CD14-positive monocyte (primary cell): ENCODE results near the gene CCNJL. TPM values are rescaled to one million over a fixed set of nuclear protein-coding genes. Genes with fewer than 3 reads are reported as not detected.

Source experiments
- DNase-seq, 3 donors: peaks; one replicate each; pipeline ENCODE4 v3.0.0-alpha.2; 2011 to 2022
- H2AFZ ChIP-seq: 2 replicates; pipeline ENCODE4 v1.6.0; 2012; ENCODE audit warnings: mild to moderate bottlenecking, low read depth, low read length, inconsistent platforms; ENCODE audit not compliant: insufficient read depth, poor library complexity, severe bottlenecking
- H3K27ac ChIP-seq, 2 donors: 1 replicate in 1 of 2; 2 replicates in 1 of 2; pipeline ENCODE4 v1.5.1; 2012 to 2013; ENCODE audit warnings: low read length in 2 of 2, control low read depth in 1 of 2, inconsistent platforms in 1 of 2, low read depth in 1 of 2, mild to moderate bottlenecking in 1 of 2
- H3K27me3 ChIP-seq, 2 donors: one replicate each; pipeline versions ENCODE4 v1.6.0 to v1.6.1; 2011 to 2013; ENCODE audit warnings: low read length in 2 of 2; ENCODE audit not compliant: control insufficient read depth in 2 of 2, insufficient read depth in 2 of 2
- H3K36me3 ChIP-seq, 2 donors: replicated peaks in 1 of 2; 1 replicate in 1 of 2; 2 replicates in 1 of 2; pipeline versions ENCODE4 v1.5.1 to v1.6.1; 2012 to 2013; ENCODE audit warnings: low read length in 2 of 2, control low read depth in 1 of 2, inconsistent platforms in 1 of 2, mild to moderate bottlenecking in 1 of 2; ENCODE audit not compliant: insufficient read depth in 2 of 2, control insufficient read depth in 1 of 2
- H3K4me1 ChIP-seq, 2 donors: 1 replicate in 1 of 2; 2 replicates in 1 of 2; pipeline versions ENCODE4 v1.5.1 to v1.6.1; 2012 to 2013; ENCODE audit warnings: low read length in 2 of 2, control low read depth in 1 of 2, inconsistent platforms in 1 of 2, mild to moderate bottlenecking in 1 of 2, moderate library complexity in 1 of 2; ENCODE audit not compliant: insufficient read depth in 2 of 2, control insufficient read depth in 1 of 2
- H3K4me2 ChIP-seq: replicated peaks from 2 replicates; pipeline ENCODE3; 2012; ENCODE audit warnings: low read length, moderate library complexity, mild to moderate bottlenecking; ENCODE audit not compliant: poor library complexity, severe bottlenecking; ENCODE audit errors: extremely low read depth
- H3K4me3 ChIP-seq, 3 experiments: fragments of 200-600 bp in 1 of 3; sonication (generic) in 1 of 3; replicated peaks in 1 of 3; 1 replicate in 2 of 3; 2 replicates in 1 of 3; pipeline ENCODE4 v1.5.1; 2011 to 2013; ENCODE audit warnings: low read length in 3 of 3, mild to moderate bottlenecking in 3 of 3, control low read depth in 2 of 3, low read depth in 2 of 3, inconsistent platforms in 1 of 3, moderate library complexity in 1 of 3
- H3K79me2 ChIP-seq: 2 replicates; pipeline ENCODE4 v1.6.0; 2012; ENCODE audit warnings: mild to moderate bottlenecking, control low read depth, inconsistent platforms, low read length, moderate library complexity; ENCODE audit not compliant: insufficient read depth
- H3K9ac ChIP-seq: 2 replicates; pipeline ENCODE4 v1.6.0; 2017; ENCODE audit warnings: low read length, mild to moderate bottlenecking; ENCODE audit not compliant: insufficient read depth, poor library complexity, severe bottlenecking
- H3K9me3 ChIP-seq, 2 donors: replicated peaks in 1 of 2; 1 replicate in 1 of 2; 2 replicates in 1 of 2; pipeline versions ENCODE4 v1.5.1 to v1.6.1; 2012 to 2013; ENCODE audit warnings: low read length in 2 of 2, control low read depth in 1 of 2; ENCODE audit not compliant: control insufficient read depth in 1 of 2, insufficient read depth in 1 of 2
- H4K20me1 ChIP-seq: 2 replicates; pipeline ENCODE4 v1.6.0; 2012; ENCODE audit warnings: mild to moderate bottlenecking, low read length, control low read depth, moderate library complexity; ENCODE audit not compliant: insufficient read depth
- H3K27ac Mint-ChIP-seq, 7 donors: one replicate each; pipeline ENCODE4 v1.8.0; 2020; ENCODE audit warnings: mild to moderate bottlenecking in 7 of 7, mixed read lengths in 7 of 7, moderate library complexity in 6 of 7, inconsistent platforms in 2 of 7
- H3K27me3 Mint-ChIP-seq, 3 donors: one replicate each; pipeline ENCODE4 v1.8.0; 2021 to 2022; ENCODE audit warnings: low read depth in 3 of 3, mild to moderate bottlenecking in 3 of 3, mixed read lengths in 3 of 3, moderate library complexity in 3 of 3, inconsistent platforms in 1 of 3
- H3K36me3 Mint-ChIP-seq, 2 donors: one replicate each; pipeline ENCODE4 v1.8.0; 2020; ENCODE audit warnings: mixed read lengths in 2 of 2, inconsistent platforms in 1 of 2, mild to moderate bottlenecking in 1 of 2
- H3K4me1 Mint-ChIP-seq: one replicate; pipeline ENCODE4 v1.8.0; 2020; ENCODE audit warnings: mild to moderate bottlenecking, mixed read lengths
- H3K4me3 Mint-ChIP-seq, 2 donors: one replicate each; pipeline ENCODE4 v1.8.0; 2020; ENCODE audit warnings: mild to moderate bottlenecking in 2 of 2, mixed read lengths in 2 of 2, moderate library complexity in 1 of 2
- H3K9me3 Mint-ChIP-seq, 7 donors: one replicate each; pipeline ENCODE4 v1.8.0; 2020 to 2022; ENCODE audit warnings: mixed read lengths in 7 of 7, mild to moderate bottlenecking in 6 of 7, moderate library complexity in 6 of 7, inconsistent platforms in 2 of 7
- CTCF ChIP-seq: fragments of 200-600 bp; IDR thresholded peaks from one replicate; pipeline ENCODE4 v1.8.0; 2022; ENCODE audit warnings: antibody characterized with exemption, mild to moderate bottlenecking
- WGBS: methylation state at CpG from one replicate; pipeline ENCODE4 v1.1.5; 2013; ENCODE audit warnings: missing lambda C conversion rate; ENCODE audit not compliant: insufficient coverage; 5-methylcytosine and 5-hydroxymethylcytosine counted together
- intact Hi-C, 2 donors: fragments of 100-400 bp; cut with micrococcal nuclease; formaldehyde crosslinking; loops; one replicate each; pipeline versions ENCODE4 v1.15.0 to v1.15.1; 2023
- polyA plus RNA-seq, 3 donors: library from polyadenylated mRNA; depleted of rRNA in 1 of 3; unstranded in 2 of 3; stranded (reverse) in 1 of 3; fragments of 300-500 nt in 2 of 3; fragments of >200 nt in 1 of 3; fragmentation: Illumina TruSeq in 2 of 3; gene quantifications; 1 replicate in 2 of 3; 2 replicates in 1 of 3; pipeline ENCODE4 v1.2.3, GENCODE V29; 2012 to 2021

The CCNJL gene
- polyA plus RNA-seq, 3 donors = 0.03 TPM; not detected in 2

- Histone ChIP-seq H3K4me2 (no peak overlapping the region), H3K9ac (no peak overlapping the region), H4K20me1 (no peaks in the 10 kb centered on the region), H3K36me3 (no peaks in the 10 kb centered on the region), H2AFZ (no peak overlapping the region), H3K27ac (no peak overlapping the region), H3K4me3 (no peak overlapping the region), H3K4me1 (no peaks in the 10 kb centered on the region), H3K27me3 (no peaks in the 10 kb centered on the region), H3K9me3 (no peaks in the 10 kb centered on the region), H3K79me2 (no peaks in the 10 kb centered on the region)
- 78% methylated on average over 5 of the region's 7 CpGs for WGBS
- no peaks in the 10 kb centered on the region for H3K36me3 Mint-ChIP-seq
- intact Hi-C loops = no loop called here
- TF ChIP-seq CTCF = no peak
- no peak overlapping the region for H3K27ac Mint-ChIP-seq
- peaks cover 2% of the 10 kb centered on the region for H3K4me1 Mint-ChIP-seq
- H3K27me3 Mint-ChIP-seq = peaks cover 0 to 6% (median 0%) of the 10 kb centered on the region in 3 donors
- DNase-seq = no peak
- no peak overlapping the region for H3K4me3 Mint-ChIP-seq
- peaks cover 0 to under 1% (median 0%) of the 10 kb centered on the region in 7 donors for H3K9me3 Mint-ChIP-seq
These were observed 45.0 kb upstream of the CCNJL start for GRCh38 chr5:160357394-160357793.

- H3K27me3 Mint-ChIP-seq = peaks cover 0 to 6% (median 0%) of the 10 kb centered on the region in 3 donors
- H3K4me2 ChIP-seq = no peak overlapping the region
- intact Hi-C loops = no loop called here
- no peaks in the 10 kb centered on the region for H3K36me3 Mint-ChIP-seq
- H3K9ac ChIP-seq = no peak overlapping the region
- no peaks in the 10 kb centered on the region for H3K79me2 ChIP-seq
- no peaks in the 10 kb centered on the region for H3K27me3 ChIP-seq
- no peak for TF ChIP-seq CTCF
- H3K27ac Mint-ChIP-seq = no peak overlapping the region
- H3K36me3 ChIP-seq = no peaks in the 10 kb centered on the region
- no peaks in the 10 kb centered on the region for H4K20me1 ChIP-seq
- peaks cover 0 to 3% (median 0%) of the 10 kb centered on the region in 7 donors for H3K9me3 Mint-ChIP-seq
- no peak overlapping the region for H3K27ac ChIP-seq
- WGBS = 88% methylated on average over 4 of the region's 7 CpGs
- H3K4me1 ChIP-seq = no peaks in the 10 kb centered on the region
- no peaks in the 10 kb centered on the region for H3K9me3 ChIP-seq
- peaks cover 2% of the 10 kb centered on the region for H3K4me1 Mint-ChIP-seq
- DNase-seq = no peak
- no peak overlapping the region for H2AFZ ChIP-seq
- H3K4me3 ChIP-seq = no peak overlapping the region
- no peak overlapping the region for H3K4me3 Mint-ChIP-seq
These were observed 44.4 kb upstream of the CCNJL start for GRCh38 chr5:160356550-160357347.
